Heart right ventricle (tissue), 16 donors: ENCODE data around the gene FXYD3. TPM values are rescaled to one million over a fixed set of nuclear protein-coding genes. Genes with fewer than 3 reads are reported as not detected.

Source experiments
- ATAC-seq, 8 donors: fragments of 200-7000 bp; cut with Tn5 transposase; one replicate each; pipeline ENCODE4 v1.9.1; 2020; ENCODE audit warnings: mild to moderate bottlenecking in 8 of 8, moderate library complexity in 8 of 8, moderate number of reproducible peaks in 1 of 8
- DNase-seq, 2 donors: peaks; one replicate each; pipeline ENCODE4 v3.0.0-alpha.2; 2020
- H3K27ac ChIP-seq, 10 donors: fragments of 200-600 bp; sonication (generic) in 2 of 10; one replicate each; pipeline versions ENCODE4 v1.5.0 to v1.8.0; 2020 to 2022; ENCODE audit warnings: mild to moderate bottlenecking in 3 of 10
- H3K27me3 ChIP-seq, 7 donors: fragments of 200-600 bp; one replicate each; pipeline ENCODE4 v1.8.0; 2021 to 2022; ENCODE audit warnings: mild to moderate bottlenecking in 2 of 7
- H3K36me3 ChIP-seq, 9 donors: fragments of 200-600 bp; sonication (generic) in 1 of 9; one replicate each; pipeline versions ENCODE4 v1.5.0 to v1.8.0; 2020 to 2022; ENCODE audit warnings: mild to moderate bottlenecking in 2 of 9
- H3K4me1 ChIP-seq, 9 donors: fragments of 200-600 bp; sonication (generic) in 1 of 9; one replicate each; pipeline versions ENCODE4 v1.5.0 to v1.8.0; 2020 to 2022; ENCODE audit warnings: mild to moderate bottlenecking in 4 of 9
- H3K4me3 ChIP-seq, 10 donors: fragments of 200-600 bp; sonication (generic) in 2 of 10; one replicate each; pipeline versions ENCODE4 v1.5.0 to v1.8.0; 2020 to 2022; ENCODE audit warnings: mild to moderate bottlenecking in 7 of 10, moderate library complexity in 2 of 10
- H3K9me3 ChIP-seq, 11 donors: fragments of 200-600 bp in 10 of 11; sonication (generic) in 2 of 11; one replicate each; pipeline versions ENCODE4 v1.5.0 to v1.8.0; 2013 to 2022; ENCODE audit warnings: mild to moderate bottlenecking in 2 of 11, control low read depth in 1 of 11, moderate library complexity in 1 of 11
- CTCF ChIP-seq, 9 donors: fragments of 200-600 bp; sonication (generic) in 2 of 9; IDR thresholded peaks; one replicate each; pipeline versions ENCODE4 v1.5.0 to v1.8.0; 2021 to 2022; ENCODE audit warnings: antibody characterized with exemption in 9 of 9, mild to moderate bottlenecking in 5 of 9, moderate library complexity in 1 of 9
- WGBS, 2 donors: extraction: QIAGEN DNeasy Blood & Tissue Kit; methylation state at CpG; one replicate each; pipeline ENCODE4 v1.1.7; 2013; ENCODE audit warnings: inconsistent platforms in 1 of 2; 5-methylcytosine and 5-hydroxymethylcytosine counted together
- intact Hi-C, 10 donors: fragments of 100-400 bp; cut with DNase I; formaldehyde crosslinking; loops; one replicate each; pipeline versions ENCODE4 v1.11.1 to v1.14.2; 2022
- polyA plus RNA-seq, 2 donors: library from polyadenylated mRNA; stranded (reverse); fragments of 200-250 nt; gene quantifications; one replicate each; pipeline ENCODE4 v1.2.3, GENCODE V29; 2013
- total RNA-seq, 10 donors: library from RNA; stranded (reverse); fragmentation: NEBNext Ultra II Directional in 3 of 10; extraction: Animal tissue kit (Norgen Biotek cat#: 25700) in 3 of 10; gene quantifications; one replicate each; pipeline versions ENCODE4 v1.2.1 to v1.2.4, GENCODE V29; 2021 to 2023
- donor health status: Arrhythmogenic right ventricular cardiomyopathy.
- donor health status: ischemic (EF 13 %, LVEDD 7.1; RV severe dilation, severe dysfunction).
- donor health status: healthy with polysubstance abuse.
- donor health status: DM: no; HTN: yes; CAD: no.
- donor health status: DM: no; HTN: no; CAD: no.
- donor health status: ischemic (EF 25% LVEDD 6.9; RV normal size, moderate dysfunction).
- donor health status: ischemic (EF 25% LVEDD 5.7; RV mildly dilated, moderate dysfunction).
- donor health status: healthy.
- donor health status: DM: yes; HTN: yes; CAD: no.
- donor health status: Ischemic cardiomyopathy.
- donor health status: ischemic (EF 35%, LVEDD 5.7; RV mildly dilated, moderate dysfunction).
- donor health status: nonischemic (EF 11% LVEDD 7.7; RV severe dilation, severe dysfunction).
- donor health status: DM: yes; HTN: yes; CAD: no.
- donor health status: PGD.
- donor health status: ischemic (EF 29% LVEDD 5.4; RV normal size, mild dysfunction).
- donor health status: nonischemic (EF 23%, LVEDD 6.1; RV moderate dilation, normal function).

FXYD3 gene
- total and polyA plus RNA-seq, 12 donors = 0.51 to 2.7 (median 0.78) TPM; not detected in 3

- H3K9me3 ChIP-seq = no peaks in the 10 kb centered on the region
- 13 to 16% methylated on average over 17 of the region's 17 CpGs for WGBS, 2 donors
- H3K4me3 ChIP-seq = peak overlapping the region; percentile 40 to 88 (median 68)
- TF ChIP-seq CTCF (IDR thresholded peaks at IDR 0.05) = no peak
- ATAC-seq (peak in 6 of 8 donors; percentile 7 to 27 (median 16)), DNase-seq (no peak)
- peak overlapping the region in 9 of 10 donors; percentile 14 to 96 (median 80) for H3K27ac ChIP-seq
- peaks cover 0 to 39% (median 4%) of the 10 kb centered on the region in 9 donors for H3K36me3 ChIP-seq
- H3K27me3 ChIP-seq = peaks cover 0 to 31% (median 17%) of the 10 kb centered on the region in 7 donors
- H3K4me1 ChIP-seq = peaks cover 0 to 38% (median 24%) of the 10 kb centered on the region in 9 donors
- intact Hi-C loops = loop anchor here in 3 of 10 donors (5.0 to 10.0 kb wide), 3 partner anchors 57 to 112 kb away; partner anchors contain the start of gene USF2 (in 1 of the 3)
Observed at GRCh38 chr19:35155441-35155840, 39.8 kb downstream of the FXYD3 start.

GRCh38 chr19:35155981-35156672 lies 40.5 kb downstream of the FXYD3 start:
- no peak for ATAC-seq
- Histone ChIP-seq H3K4me3 (peak overlapping the region in 7 of 10 donors; percentile 61 to 88 (median 71)), H3K9me3 (no peaks in the 10 kb centered on the region), H3K27me3 (peaks cover 0 to 31% (median 17%) of the 10 kb centered on the region in 7 donors), H3K36me3 (peaks cover 0 to 44% (median 4%) of the 10 kb centered on the region in 9 donors), H3K4me1 (peaks cover 0 to 38% (median 24%) of the 10 kb centered on the region in 9 donors), H3K27ac (peak overlapping the region in 3 of 10 donors; percentile 63 to 96 (median 80))
- DNase-seq = no peak
- intact Hi-C loops = loop anchor here in 3 of 10 donors (5.0 to 10.0 kb wide), 3 partner anchors 56 to 111 kb away; partner anchors contain the start of gene USF2 (in 1 of the 3)
- 91% methylated on average over 6 of the region's 6 CpGs for WGBS, 2 donors
- TF ChIP-seq CTCF (IDR thresholded peaks at IDR 0.05) = no peak

DNA sequence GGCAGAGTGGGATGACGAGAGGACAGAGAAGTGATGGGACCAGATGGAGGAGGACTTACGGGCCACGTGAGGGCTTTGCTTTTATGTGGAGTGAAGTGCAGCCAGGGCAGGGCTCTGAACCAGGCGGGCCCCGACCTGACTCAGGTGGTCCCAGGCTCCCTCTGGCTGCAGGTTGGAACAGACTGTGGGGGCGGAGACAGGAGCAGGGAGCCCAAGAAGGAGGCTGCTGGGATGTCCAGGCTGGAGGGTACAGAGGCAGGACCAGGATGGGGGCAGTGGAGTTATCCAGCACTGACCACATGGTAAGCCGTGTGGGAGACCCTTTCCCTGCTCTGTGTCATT lies 41.0 kb downstream of the FXYD3 start:
- no peak for TF ChIP-seq CTCF (IDR thresholded peaks at IDR 0.05)

GRCh38 chr19:35157431-35157830 lies 41.8 kb downstream of the FXYD3 start:
- TF ChIP-seq CTCF (IDR thresholded peaks at IDR 0.05) = no peak
- Histone ChIP-seq H3K9me3 (peaks cover 0 to 12% (median 5%) of the 10 kb centered on the region in 11 donors), H3K27me3 (peaks cover 0 to 31% (median 14%) of the 10 kb centered on the region in 7 donors), H3K36me3 (peaks cover 0 to 57% (median 9%) of the 10 kb centered on the region in 9 donors), H3K4me1 (peaks cover 0 to 35% (median 22%) of the 10 kb centered on the region in 9 donors), H3K27ac (no peak overlapping the region), H3K4me3 (no peak overlapping the region)
- intact Hi-C loops = loop anchor here in 3 of 10 donors (5.0 to 10.0 kb wide), 3 partner anchors 55 to 110 kb away; partner anchors contain the start of gene USF2 (in 1 of the 3)
- WGBS, 2 donors = 94 to 96% methylated on average over 4 of the region's 4 CpGs
- ATAC-seq (no peak), DNase-seq (no peak)

More for the DNA sequence above, 41.0 kb downstream of the FXYD3 start:
- DNase-seq (no peak), ATAC-seq (no peak)
- Histone ChIP-seq H3K27me3 (peaks cover 0 to 31% (median 14%) of the 10 kb centered on the region in 7 donors), H3K4me3 (no peak overlapping the region), H3K9me3 (peaks cover 0 to 4% (median 0%) of the 10 kb centered on the region in 11 donors), H3K4me1 (peaks cover 0 to 38% (median 24%) of the 10 kb centered on the region in 9 donors), H3K27ac (no peak overlapping the region), H3K36me3 (peaks cover 0 to 49% (median 4%) of the 10 kb centered on the region in 9 donors)
- WGBS, 2 donors = 80 to 86% methylated on average over 7 of the region's 7 CpGs
- intact Hi-C loops = loop anchor here in 3 of 10 donors (5.0 to 10.0 kb wide), 3 partner anchors 56 to 111 kb away; partner anchors contain the start of gene USF2 (in 1 of the 3)
